ENCODE data around the gene NPAS3.

NPAS3 gene

GRCh38 chr14:33711194-33711593, 772.5 kb downstream of the NPAS3 start:
- TF ChIP-seq ZBTB48 (tag by site-specific recombination; IDR thresholded peaks at IDR 0.05) (no peak), RBAK (tag by site-specific recombination; IDR thresholded peaks at IDR 0.05) (no peak), EGR2 (tag by site-specific recombination; IDR thresholded peaks at IDR 0.05; ENCODE audit: low read depth) (no peak), ZNF26 (tag by site-specific recombination; IDR thresholded peaks at IDR 0.05) (no peak), ZNF202 (tag by site-specific recombination; IDR thresholded peaks at IDR 0.05; ENCODE audit: borderline replicate concordance) (no peak), ZNF558 (tag by site-specific recombination; IDR thresholded peaks at IDR 0.05) (no peak), ZNF223 (tag by site-specific recombination; IDR thresholded peaks at IDR 0.05) (no peak), ZSCAN23 (tag by site-specific recombination; IDR thresholded peaks at IDR 0.05) (no peak), AEBP2 (tag by site-specific recombination; IDR thresholded peaks at IDR 0.05; ENCODE audit: borderline replicate concordance) (no peak), KLF10 (tag by site-specific recombination; IDR thresholded peaks at IDR 0.05) (no peak), ZNF280C (tag by site-specific recombination; IDR thresholded peaks at IDR 0.05) (no peak), ZNF747 (tag by site-specific recombination; IDR thresholded peaks at IDR 0.05) (no peak), ZNF292 (tag by site-specific recombination; IDR thresholded peaks at IDR 0.05; ENCODE audit: borderline replicate concordance, low read depth) (no peak), KLF9 (tag by site-specific recombination; IDR thresholded peaks at IDR 0.05; ENCODE audit: low read depth) (no peak), ZNF221 (tag by site-specific recombination; IDR thresholded peaks at IDR 0.05; ENCODE audit: borderline replicate concordance) (no peak), GLIS1 (tag by site-specific recombination; IDR thresholded peaks at IDR 0.05) (no peak), ZNF48 (tag by site-specific recombination; IDR thresholded peaks at IDR 0.05) (no peak)
- Histone ChIP-seq H3K27ac (ENCODE audit: extremely low read depth, low read depth, low read length) (no peak overlapping the region), H3K4me3 (ENCODE audit: low read depth, low read length) (no peak overlapping the region), H3K4me1 (ENCODE audit: control insufficient read depth, insufficient read depth, low read length) (no peaks in the 10 kb centered on the region), H3K36me3 (ENCODE audit: control insufficient read depth in 2 of 2, insufficient read depth in 1 of 2, low read length in 2 of 2) (no peaks in the 10 kb centered on the region), H3K9me3 (ENCODE audit: control insufficient read depth, insufficient read depth, low read depth, low read length) (no peaks in the 10 kb centered on the region)
- ChIA-PET CTCF (no interaction called here), POLR2A (no interaction called here)

- POLR2A ChIA-PET, result no interaction called here
- Histone ChIP-seq H3K27ac (ENCODE audit: extremely low read depth, low read depth, low read length) (no peak overlapping the region), H3K9me3 (ENCODE audit: control insufficient read depth, insufficient read depth, low read depth, low read length) (no peaks in the 10 kb centered on the region), H3K36me3 (ENCODE audit: control insufficient read depth in 2 of 2, insufficient read depth in 1 of 2, low read length in 2 of 2) (no peaks in the 10 kb centered on the region), H3K4me3 (ENCODE audit: low read depth, low read length) (no peak overlapping the region), H3K4me1 (ENCODE audit: control insufficient read depth, insufficient read depth, low read length) (no peaks in the 10 kb centered on the region)
- CTCF ChIA-PET, result no interaction called here
- TF ChIP-seq BCL11A (tag by site-specific recombination; IDR thresholded peaks at IDR 0.05; ENCODE audit: low read depth) (no peak), HIC1 (tag by site-specific recombination; IDR thresholded peaks at IDR 0.05) (no peak), ZIC2 (tag by site-specific recombination; IDR thresholded peaks at IDR 0.05) (no peak), ZXDB (tag by site-specific recombination; IDR thresholded peaks at IDR 0.05) (no peak), ZSCAN4 (tag by site-specific recombination; IDR thresholded peaks at IDR 0.05) (no peak), SETDB1 (IDR thresholded peaks at IDR 0.05; ENCODE audit: insufficient read length, low read length) (no peak), OVOL3 (tag by site-specific recombination; IDR thresholded peaks at IDR 0.05) (no peak), SCRT2 (tag by site-specific recombination; IDR thresholded peaks at IDR 0.05) (no peak), ZBTB7A (tag by site-specific recombination; IDR thresholded peaks at IDR 0.05; ENCODE audit: low read depth) (no peak), ZNF677 (tag by site-specific recombination; IDR thresholded peaks at IDR 0.05) (no peak), ZNF837 (tag by site-specific recombination; IDR thresholded peaks at IDR 0.05) (no peak), ZFP3 (tag by site-specific recombination; IDR thresholded peaks at IDR 0.05; ENCODE audit: low read depth) (no peak), ZNF670 (tag by site-specific recombination; IDR thresholded peaks at IDR 0.05; ENCODE audit: low read depth) (no peak)
These were observed 773.1 kb downstream of the NPAS3 start for GRCh38 chr14:33711811-33712216.
